Activated T-helper 2 cell treated with anti-CD3 and anti-CD28 coated beads, Interferon-gamma antibody, Interleukin-2, Interleukin-4, amounts not matched to agents 10 μg/mL and 5 μg/mL and 100 μg/mL, durations not matched to agents 14 hours and 24 hours and 36 hours (primary cell): Measurements from ENCODE around the gene OR2Y1. TPM values are rescaled to one million over a fixed set of nuclear protein-coding genes. Genes with fewer than 3 reads are reported as not detected.

ENCODE experiments used
- total RNA-seq: library from RNA; stranded (reverse); gene quantifications from 2 replicates; pipeline ENCODE4 v1.2.3, GENCODE V29; 2022

Gene OR2Y1
- total RNA-seq, 1 donor from 2014 or later: not detected

Other genes starting within 250 kb of the OR2Y1 start
- gene CNOT6, start 245.7 kb downstream of the OR2Y1 start, total RNA-seq: 43.2 and 48.9 TPM in 2 replicates
- gene SCGB3A1, start 148.6 kb downstream of the OR2Y1 start, total RNA-seq: not detected in 2 replicates
- 1.1 and 1.7 TPM in 2 replicates for gene FLT4, start 90.5 kb downstream of the OR2Y1 start, total RNA-seq
- 122 TPM in 2 replicates for gene MGAT1, start 62.7 kb upstream of the OR2Y1 start, total RNA-seq
- 28.2 and 28.8 TPM in 2 replicates for gene ZFP62, start 121.2 kb upstream of the OR2Y1 start, total RNA-seq
- gene BTNL8, start 159.1 kb upstream of the OR2Y1 start, total RNA-seq: 0.18 and 0.25 TPM in 2 replicates
- not detected in 2 replicates for gene BTNL3, start 248.8 kb upstream of the OR2Y1 start, total RNA-seq